Testis (tissue), 2 donors: Measurements from ENCODE around the gene CLCA2.

Experiments
- POLR2A ChIP-seq: fragments of 450-650 bp; IDR thresholded peaks from one replicate; pipeline ENCODE4 v1.6.1; 2017; ENCODE audit warnings: antibody characterized with exemption, mild to moderate bottlenecking, moderate library complexity
- TF ChIP-seq, protein P1 (sequence below), 3 experiments: fragments of 450-650 bp in 2 of 3; fragments of 200-600 bp in 1 of 3; sonication (generic) in 1 of 3; IDR thresholded peaks; one replicate each; pipeline ENCODE4 v1.5.1; 2016 to 2019; ENCODE audit warnings: antibody characterized with exemption in 3 of 3, mild to moderate bottlenecking in 2 of 3, moderate library complexity in 1 of 3

GRCh38 chr1:86436041-86436440 lies 12.1 kb downstream of the CLCA2 start:
- TF ChIP-seq, protein P1, sequence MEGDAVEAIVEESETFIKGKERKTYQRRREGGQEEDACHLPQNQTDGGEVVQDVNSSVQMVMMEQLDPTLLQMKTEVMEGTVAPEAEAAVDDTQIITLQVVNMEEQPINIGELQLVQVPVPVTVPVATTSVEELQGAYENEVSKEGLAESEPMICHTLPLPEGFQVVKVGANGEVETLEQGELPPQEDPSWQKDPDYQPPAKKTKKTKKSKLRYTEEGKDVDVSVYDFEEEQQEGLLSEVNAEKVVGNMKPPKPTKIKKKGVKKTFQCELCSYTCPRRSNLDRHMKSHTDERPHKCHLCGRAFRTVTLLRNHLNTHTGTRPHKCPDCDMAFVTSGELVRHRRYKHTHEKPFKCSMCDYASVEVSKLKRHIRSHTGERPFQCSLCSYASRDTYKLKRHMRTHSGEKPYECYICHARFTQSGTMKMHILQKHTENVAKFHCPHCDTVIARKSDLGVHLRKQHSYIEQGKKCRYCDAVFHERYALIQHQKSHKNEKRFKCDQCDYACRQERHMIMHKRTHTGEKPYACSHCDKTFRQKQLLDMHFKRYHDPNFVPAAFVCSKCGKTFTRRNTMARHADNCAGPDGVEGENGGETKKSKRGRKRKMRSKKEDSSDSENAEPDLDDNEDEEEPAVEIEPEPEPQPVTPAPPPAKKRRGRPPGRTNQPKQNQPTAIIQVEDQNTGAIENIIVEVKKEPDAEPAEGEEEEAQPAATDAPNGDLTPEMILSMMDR (IDR thresholded peaks at IDR 0.05), result no peak
- no peak for TF ChIP-seq POLR2A
